Fibroblast of lung (primary cell): Measurements from ENCODE around the gene ANKS1B. TPM values are rescaled to one million over a fixed set of nuclear protein-coding genes. Genes with fewer than 3 reads are reported as not detected.

Experiments
- DNase-seq, 2 donors: peaks; one replicate each; pipeline versions ENCODE4 v3.0.0 to v3.0.0-alpha.2; 2010; ENCODE audit warnings: low read depth in 2 of 2
- H2AFZ ChIP-seq: 2 replicates; pipeline ENCODE4 v1.5.1; 2012; ENCODE audit warnings: low read length, control low read depth, inconsistent platforms
- H3K27ac ChIP-seq: 2 replicates; pipeline ENCODE4 v1.5.1; 2011; ENCODE audit warnings: low read length, control low read depth; ENCODE audit not compliant: insufficient read depth
- H3K27me3 ChIP-seq: 2 replicates; pipeline ENCODE4 v1.5.1; 2011; ENCODE audit warnings: mild to moderate bottlenecking, low read length; ENCODE audit not compliant: control insufficient read depth, insufficient read depth
- H3K36me3 ChIP-seq: 2 replicates; pipeline ENCODE4 v1.5.1; 2011; ENCODE audit warnings: low read length; ENCODE audit not compliant: control insufficient read depth, insufficient read depth
- H3K4me1 ChIP-seq: 2 replicates; pipeline ENCODE4 v1.5.1; 2011; ENCODE audit warnings: low read length; ENCODE audit not compliant: control insufficient read depth, insufficient read depth; ENCODE audit errors: extremely low read depth
- H3K4me2 ChIP-seq: 2 replicates; pipeline ENCODE4 v1.5.1; 2011; ENCODE audit warnings: low read length, control low read depth; ENCODE audit not compliant: insufficient read depth; ENCODE audit errors: extremely low read depth
- H3K4me3 ChIP-seq, 4 experiments: fragments of 200-600 bp in 1 of 4; sonication (generic) in 1 of 4; replicated peaks in 1 of 4; 2 replicates each; pipeline ENCODE4 v1.5.1; 2011 to 2016; ENCODE audit warnings: low read length in 4 of 4, low read depth in 3 of 4, mild to moderate bottlenecking in 3 of 4, control low read depth in 2 of 4, inconsistent platforms in 1 of 4, mixed read lengths in 1 of 4; ENCODE audit not compliant: insufficient read depth in 1 of 4; ENCODE audit errors: control extremely low read depth in 1 of 4
- H3K79me2 ChIP-seq: 2 replicates; pipeline ENCODE4 v1.5.1; 2012; ENCODE audit warnings: mild to moderate bottlenecking, low read length, inconsistent platforms; ENCODE audit not compliant: control insufficient read depth, insufficient read depth
- H3K9ac ChIP-seq: 2 replicates; pipeline ENCODE4 v1.5.1; 2011; ENCODE audit warnings: mild to moderate bottlenecking, low read length, control low read depth; ENCODE audit not compliant: insufficient read depth
- H3K9me3 ChIP-seq: 2 replicates; pipeline ENCODE4 v1.5.1; 2012; ENCODE audit warnings: low read depth, low read length; ENCODE audit not compliant: control insufficient read depth, insufficient read depth
- H4K20me1 ChIP-seq: 2 replicates; pipeline ENCODE4 v1.5.1; 2011; ENCODE audit warnings: low read length; ENCODE audit not compliant: control insufficient read depth, insufficient read depth; ENCODE audit errors: extremely low read depth
- CTCF ChIP-seq, 2 donors: IDR thresholded peaks in 1 of 2; conservative IDR thresholded peaks in 1 of 2; 1 replicate in 1 of 2; 2 replicates in 1 of 2; pipeline ENCODE4 v1.5.1; 2011 to 2012; ENCODE audit warnings: low read length in 2 of 2, control low read depth in 1 of 2, inconsistent platforms in 1 of 2, low read depth in 1 of 2, mild to moderate bottlenecking in 1 of 2
- EZH2 ChIP-seq: IDR thresholded peaks from 2 replicates; pipeline ENCODE4 v1.5.1; 2012; ENCODE audit warnings: low read length, control low read depth, mild to moderate bottlenecking; ENCODE audit errors: missing control alignments
- polyA plus RNA-seq, 2 donors: library from polyadenylated mRNA; depleted of rRNA in 1 of 2; stranded (reverse) in 1 of 2; unstranded in 1 of 2; fragments of >200 nt; gene quantifications; 2 replicates each; pipeline ENCODE4 v1.2.1, GENCODE V29; 2011 to 2012; ENCODE audit warnings: missing spikeins in 1 of 2
- total RNA-seq: library from RNA; depleted of rRNA; stranded (reverse); fragments of >200 nt; gene quantifications from 2 replicates; pipeline ENCODE4 v1.2.1, GENCODE V29; 2014

Gene ANKS1B
- total and polyA plus RNA-seq, 2 donors (not counting 1 experiment from before 2014, with no cell fraction given): 0.11 to 0.83 TPM

GRCh38 chr12:99119449-99119848 is 865.3 kb downstream of the ANKS1B start:
- no peaks in the 10 kb centered on the region for H3K36me3 ChIP-seq
- TF ChIP-seq CTCF (conservative IDR thresholded peaks at IDR 0.05 in 1 of 2, IDR thresholded peaks at IDR 0.05 in 1 of 2; ENCODE audit: low read depth in 1 of 2, low read length in 2 of 2) (no peak), EZH2 (no peak)

GRCh38 chr12:99111600-99111999 is 873.1 kb downstream of the ANKS1B start:
- H3K27ac ChIP-seq: no peak overlapping the region
- no peaks in the 10 kb centered on the region for H4K20me1 ChIP-seq
- H3K36me3 ChIP-seq: no peaks in the 10 kb centered on the region
- no peak for TF ChIP-seq EZH2
- no peak for TF ChIP-seq CTCF (conservative IDR thresholded peaks at IDR 0.05 in 1 of 2, IDR thresholded peaks at IDR 0.05 in 1 of 2; ENCODE audit: low read depth in 1 of 2, low read length in 2 of 2)
- no peak for DNase-seq
- no peaks in the 10 kb centered on the region for H3K9me3 ChIP-seq
- no peak overlapping the region for H3K4me2 ChIP-seq
- H3K4me3 ChIP-seq: no peak overlapping the region
- no peaks in the 10 kb centered on the region for H3K4me1 ChIP-seq
- H3K9ac ChIP-seq: no peak overlapping the region
- no peaks in the 10 kb centered on the region for H3K27me3 ChIP-seq
- H2AFZ ChIP-seq: no peak overlapping the region
- H3K79me2 ChIP-seq: no peaks in the 10 kb centered on the region

More at GRCh38 chr12:99119449-99119848, 865.3 kb downstream of the ANKS1B start:
- no peaks in the 10 kb centered on the region for H3K9me3 ChIP-seq
- no peaks in the 10 kb centered on the region for H3K27me3 ChIP-seq
- no peak overlapping the region for H2AFZ ChIP-seq
- no peaks in the 10 kb centered on the region for H3K79me2 ChIP-seq
- H3K9ac ChIP-seq: no peak overlapping the region
- DNase-seq: no peak
- H3K4me1 ChIP-seq: no peaks in the 10 kb centered on the region
- no peak overlapping the region for H3K4me2 ChIP-seq
- H3K27ac ChIP-seq: no peak overlapping the region
- no peaks in the 10 kb centered on the region for H4K20me1 ChIP-seq
- no peak overlapping the region for H3K4me3 ChIP-seq

GRCh38 chr12:99110868-99111267 is 873.9 kb downstream of the ANKS1B start:
- Histone ChIP-seq H3K36me3 (no peaks in the 10 kb centered on the region), H3K9ac (no peak overlapping the region), H3K4me2 (no peak overlapping the region), H3K4me1 (no peaks in the 10 kb centered on the region), H3K9me3 (no peaks in the 10 kb centered on the region), H2AFZ (no peak overlapping the region), H3K27ac (no peak overlapping the region), H4K20me1 (no peaks in the 10 kb centered on the region), H3K27me3 (no peaks in the 10 kb centered on the region), H3K4me3 (no peak overlapping the region), H3K79me2 (no peaks in the 10 kb centered on the region)
- DNase-seq: no peak
- no peak for TF ChIP-seq CTCF (conservative IDR thresholded peaks at IDR 0.05 in 1 of 2, IDR thresholded peaks at IDR 0.05 in 1 of 2; ENCODE audit: low read depth in 1 of 2, low read length in 2 of 2)
- no peak for TF ChIP-seq EZH2
